B cell (primary cell): ENCODE results near the gene ERVK3-1. TPM values are rescaled to one million over a fixed set of nuclear protein-coding genes. Genes with fewer than 3 reads are reported as not detected.

Experiments used
- ATAC-seq: fragments of 200-7000 bp; cut with Tn5 transposase; one replicate; pipeline ENCODE4 v1.10.0; 2021; ENCODE audit warnings: low read depth, mild to moderate bottlenecking, moderate number of reproducible peaks, moderate library complexity
- CTCF ChIA-PET: fragments of 350-600 bp; sonication (Branson Sonifier 250); formaldehyde crosslinking; loops from one replicate; lab custom pipeline; 2021; ENCODE audit warnings: antibody characterized with exemption, inconsistent platforms; lab: Charles Lee
- POLR2A ChIA-PET: fragments of 350-600 bp; sonication (Branson Sonifier 250); formaldehyde crosslinking; loops from one replicate; lab custom pipeline; 2021; ENCODE audit warnings: antibody characterized with exemption; lab: Charles Lee
- DNase-seq: peaks from one replicate; pipeline ENCODE4 v3.0.0; 2013
- H2AFZ ChIP-seq: 2 replicates; pipeline ENCODE4 v1.6.1; 2012; ENCODE audit warnings: mild to moderate bottlenecking, low read depth, low read length; ENCODE audit not compliant: insufficient read depth, poor library complexity, severe bottlenecking
- H3K27ac ChIP-seq, 2 donors: 1 replicate in 1 of 2; 2 replicates in 1 of 2; pipeline ENCODE4 v1.5.1; 2012 to 2013; ENCODE audit warnings: low read length in 2 of 2, mild to moderate bottlenecking in 2 of 2, moderate library complexity in 1 of 2
- H3K27me3 ChIP-seq, 4 experiments: fragments of 200-600 bp in 1 of 4; sonication (generic) in 1 of 4; replicated peaks in 1 of 4; 1 replicate in 2 of 4; 2 replicates in 2 of 4; pipeline versions ENCODE4 v1.6.1 to v1.7.0; 2013 to 2016; ENCODE audit warnings: low read length in 3 of 4, mild to moderate bottlenecking in 2 of 4, mixed read lengths in 1 of 4, moderate library complexity in 1 of 4; ENCODE audit not compliant: insufficient read depth in 4 of 4, control insufficient read depth in 3 of 4; ENCODE audit errors: control extremely low read depth in 1 of 4
- H3K36me3 ChIP-seq, 2 experiments: replicated peaks in 1 of 2; 1 replicate in 1 of 2; 2 replicates in 1 of 2; pipeline versions ENCODE4 v1.6.1 to v1.7.1; 2013; ENCODE audit warnings: low read length in 1 of 2; ENCODE audit not compliant: insufficient read depth in 2 of 2, control insufficient read depth in 1 of 2; ENCODE audit errors: control extremely low read depth in 1 of 2, extremely low read depth in 1 of 2
- H3K4me1 ChIP-seq, 2 donors: fragments of 200-600 bp in 1 of 2; sonication (generic) in 1 of 2; 1 replicate in 1 of 2; 2 replicates in 1 of 2; pipeline versions ENCODE4 v1.5.1 to v1.6.1; 2013 to 2017; ENCODE audit warnings: low read length in 2 of 2; ENCODE audit not compliant: control insufficient read depth in 2 of 2, insufficient read depth in 2 of 2
- H3K4me2 ChIP-seq: replicated peaks from 2 replicates; pipeline ENCODE3; 2012; ENCODE audit warnings: mild to moderate bottlenecking, low read depth, low read length; ENCODE audit not compliant: poor library complexity, severe bottlenecking
- H3K4me3 ChIP-seq, 5 experiments: fragments of 200-600 bp in 1 of 5; sonication (generic) in 1 of 5; 1 replicate in 3 of 5; 2 replicates in 2 of 5; pipeline versions ENCODE4 v1.5.1 to v1.7.0; 2011 to 2016; ENCODE audit warnings: low read length in 4 of 5, mild to moderate bottlenecking in 4 of 5, low read depth in 2 of 5, control low read depth in 1 of 5, moderate library complexity in 1 of 5; ENCODE audit not compliant: insufficient read depth in 1 of 5; ENCODE audit errors: control extremely low read depth in 1 of 5, extremely low read depth in 1 of 5
- H3K79me2 ChIP-seq: fragments of 200-600 bp; sonication (generic); one replicate; pipeline ENCODE4 v1.6.0; 2016; ENCODE audit warnings: low read length; ENCODE audit not compliant: control insufficient read depth, insufficient read depth
- H3K9ac ChIP-seq: fragments of 200-600 bp; sonication (generic); 2 replicates; pipeline ENCODE4 v1.6.1; 2017; ENCODE audit warnings: mild to moderate bottlenecking, low read length, moderate library complexity
- H3K9me3 ChIP-seq, 3 donors: one replicate each; pipeline versions ENCODE4 v1.6.1 to v1.7.1; 2013; ENCODE audit warnings: low read length in 2 of 3; ENCODE audit not compliant: control insufficient read depth in 2 of 3, insufficient read depth in 1 of 3; ENCODE audit errors: control extremely low read depth in 1 of 3
- H4K20me1 ChIP-seq: 2 replicates; pipeline ENCODE4 v1.6.0; 2012; ENCODE audit warnings: mild to moderate bottlenecking, low read length; ENCODE audit not compliant: insufficient read depth, control insufficient read depth, poor library complexity, severe bottlenecking
- H3K27ac Mint-ChIP-seq: one replicate; pipeline ENCODE4 v1.8.0; 2021; ENCODE audit warnings: mixed read lengths
- H3K27me3 Mint-ChIP-seq: one replicate; pipeline ENCODE4 v1.8.0; 2021; ENCODE audit warnings: mixed read lengths
- H3K4me1 Mint-ChIP-seq: one replicate; pipeline ENCODE4 v1.8.0; 2021; ENCODE audit warnings: mixed read lengths
- H3K4me3 Mint-ChIP-seq: one replicate; pipeline ENCODE4 v1.8.0; 2021; ENCODE audit warnings: mixed read lengths
- H3K9me3 Mint-ChIP-seq: one replicate; pipeline ENCODE4 v1.8.0; 2022; ENCODE audit warnings: mixed read lengths; ENCODE audit not compliant: insufficient read depth
- CTCF ChIP-seq: fragments of 200-600 bp; IDR thresholded peaks from one replicate; pipeline ENCODE4 v1.8.0; 2022; ENCODE audit warnings: antibody characterized with exemption, mild to moderate bottlenecking
- EZH2 ChIP-seq: IDR thresholded peaks from 2 replicates; pipeline ENCODE4 v1.6.1; 2012; ENCODE audit warnings: borderline replicate concordance, low read depth, mild to moderate bottlenecking, moderate library complexity, low read length; ENCODE audit not compliant: insufficient read depth, poor library complexity, severe bottlenecking
- WGBS: methylation state at CpG from one replicate; pipeline ENCODE4 v1.1.5; 2013; ENCODE audit warnings: missing lambda C conversion rate; ENCODE audit not compliant: insufficient coverage; 5-methylcytosine and 5-hydroxymethylcytosine counted together
- intact Hi-C: fragments of 100-400 bp; cut with micrococcal nuclease; formaldehyde crosslinking; loops from one replicate; pipeline ENCODE4 v1.10.0; 2022
- polyA plus RNA-seq: library from polyadenylated mRNA; depleted of rRNA; stranded (reverse); fragments of >200 nt; gene quantifications from 2 replicates; pipeline ENCODE4 v1.2.3, GENCODE V29; 2012
- total RNA-seq, 2 donors: library from RNA; stranded (reverse); fragments of 120-200 nt in 1 of 2; gene quantifications; 1 replicate in 1 of 2; 2 replicates in 1 of 2; pipeline versions ENCODE4 v1.2.3 to v1.2.4, GENCODE V29; 2013 to 2022

ERVK3-1 gene
- total and polyA plus RNA-seq, 2 donors (not counting 1 experiment from before 2014, with no cell fraction given): 79.0 to 80.7 TPM

GRCh38 chr19:58353717-58354477 lies 48.7 kb downstream of the ERVK3-1 start:
- no peaks in the 10 kb centered on the region for H3K9me3 Mint-ChIP-seq
- Histone ChIP-seq H3K27me3 (peaks cover 0 to 19% (median 6%) of the 10 kb centered on the region in 4 experiments), H3K4me2 (no peak overlapping the region), H3K9ac (no peak overlapping the region), H3K4me1 (peaks cover 20 to 32% of the 10 kb centered on the region in 2 donors), H3K27ac (no peak overlapping the region), H2AFZ (no peak overlapping the region), H4K20me1 (peaks cover 6% of the 10 kb centered on the region), H3K36me3 (no peaks in the 10 kb centered on the region), H3K4me3 (no peak overlapping the region), H3K9me3 (peaks cover 0 to 14% (median 0%) of the 10 kb centered on the region in 3 donors), H3K79me2 (peaks cover 11% of the 10 kb centered on the region)
- CTCF ChIA-PET: no interaction called here
- TF ChIP-seq EZH2 (no peak), CTCF (no peak)
- no peak overlapping the region for H3K27ac Mint-ChIP-seq
- no peak overlapping the region for H3K4me3 Mint-ChIP-seq
- intact Hi-C loops: no loop called here
- WGBS: 92% methylated on average over 14 of the region's 15 CpGs
- H3K4me1 Mint-ChIP-seq: peaks cover 26% of the 10 kb centered on the region
- ATAC-seq: no peak
- POLR2A ChIA-PET: interaction anchor here (0.5 kb wide), 1 partner anchor 10 kb away, joined by 7 read pairs; no protein-coding TSS in a partner anchor
- no peaks in the 10 kb centered on the region for H3K27me3 Mint-ChIP-seq
- DNase-seq: no peak

GRCh38 chr19:58354478-58355030 lies 49.4 kb downstream of the ERVK3-1 start:
- no peak overlapping the region for H3K9ac ChIP-seq
- DNase-seq (no peak), ATAC-seq (no peak)
- peaks cover 6% of the 10 kb centered on the region for H4K20me1 ChIP-seq
- peaks cover 18 to 29% of the 10 kb centered on the region in 2 donors for H3K4me1 ChIP-seq
- no peak overlapping the region for H2AFZ ChIP-seq
- no peak overlapping the region for H3K4me2 ChIP-seq
- H3K36me3 ChIP-seq: no peaks in the 10 kb centered on the region
- WGBS: 91% methylated on average over 6 of the region's 6 CpGs
- no peak overlapping the region for H3K27ac Mint-ChIP-seq
- TF ChIP-seq CTCF: no peak
- no peak for TF ChIP-seq EZH2
- peaks cover 0 to 14% (median 0%) of the 10 kb centered on the region in 3 donors for H3K9me3 ChIP-seq
- intact Hi-C loops: no loop called here
- H3K27ac ChIP-seq: no peak overlapping the region
- no peaks in the 10 kb centered on the region for H3K9me3 Mint-ChIP-seq
- peaks cover 0 to 19% (median 6%) of the 10 kb centered on the region in 4 experiments for H3K27me3 ChIP-seq
- ChIA-PET CTCF (no interaction called here), POLR2A (no interaction called here)
- H3K4me3 ChIP-seq: no peak overlapping the region
- peaks cover 9% of the 10 kb centered on the region for H3K79me2 ChIP-seq
- H3K4me3 Mint-ChIP-seq: no peak overlapping the region
- H3K27me3 Mint-ChIP-seq: no peaks in the 10 kb centered on the region
- peaks cover 22% of the 10 kb centered on the region for H3K4me1 Mint-ChIP-seq
